ENCODE data around the gene NFIX. TPM values are rescaled to one million over a fixed set of nuclear protein-coding genes. Genes with fewer than 3 reads are reported as not detected.

NFIX gene
- total and polyA plus RNA-seq, 9 donors, result 30.3 to 256 (median 217) TPM

GRCh38 chr19:13070425-13071140 is 75.3 kb downstream of the NFIX start:
- WGBS, 3 donors, result 91 to 94% (median 91%) methylated on average over 29 to 32 of the region's 32 CpGs
- H3K4me3 ChIP-seq, result no peak overlapping the region
- H3K36me3 ChIP-seq, result no peaks in the 10 kb centered on the region
- peak overlapping the region in 1 of 2 donors; percentile 49 for H3K27ac ChIP-seq
- no peaks in the 10 kb centered on the region for H3K27me3 ChIP-seq
- TF ChIP-seq, protein P1, sequence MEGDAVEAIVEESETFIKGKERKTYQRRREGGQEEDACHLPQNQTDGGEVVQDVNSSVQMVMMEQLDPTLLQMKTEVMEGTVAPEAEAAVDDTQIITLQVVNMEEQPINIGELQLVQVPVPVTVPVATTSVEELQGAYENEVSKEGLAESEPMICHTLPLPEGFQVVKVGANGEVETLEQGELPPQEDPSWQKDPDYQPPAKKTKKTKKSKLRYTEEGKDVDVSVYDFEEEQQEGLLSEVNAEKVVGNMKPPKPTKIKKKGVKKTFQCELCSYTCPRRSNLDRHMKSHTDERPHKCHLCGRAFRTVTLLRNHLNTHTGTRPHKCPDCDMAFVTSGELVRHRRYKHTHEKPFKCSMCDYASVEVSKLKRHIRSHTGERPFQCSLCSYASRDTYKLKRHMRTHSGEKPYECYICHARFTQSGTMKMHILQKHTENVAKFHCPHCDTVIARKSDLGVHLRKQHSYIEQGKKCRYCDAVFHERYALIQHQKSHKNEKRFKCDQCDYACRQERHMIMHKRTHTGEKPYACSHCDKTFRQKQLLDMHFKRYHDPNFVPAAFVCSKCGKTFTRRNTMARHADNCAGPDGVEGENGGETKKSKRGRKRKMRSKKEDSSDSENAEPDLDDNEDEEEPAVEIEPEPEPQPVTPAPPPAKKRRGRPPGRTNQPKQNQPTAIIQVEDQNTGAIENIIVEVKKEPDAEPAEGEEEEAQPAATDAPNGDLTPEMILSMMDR (IDR thresholded peaks at IDR 0.05), result no peak
- TF ChIP-seq EP300 (IDR thresholded peaks at IDR 0.05), result no peak
- no peak for TF ChIP-seq POLR2A (IDR thresholded peaks at IDR 0.05)
- no peak for DNase-seq
- no peaks in the 10 kb centered on the region for H3K9me3 ChIP-seq
- intact Hi-C loops (cut with DNase I), result no loop called here
- H3K4me1 ChIP-seq (ENCODE audit: insufficient read depth), result peaks cover 26% of the 10 kb centered on the region

DNA sequence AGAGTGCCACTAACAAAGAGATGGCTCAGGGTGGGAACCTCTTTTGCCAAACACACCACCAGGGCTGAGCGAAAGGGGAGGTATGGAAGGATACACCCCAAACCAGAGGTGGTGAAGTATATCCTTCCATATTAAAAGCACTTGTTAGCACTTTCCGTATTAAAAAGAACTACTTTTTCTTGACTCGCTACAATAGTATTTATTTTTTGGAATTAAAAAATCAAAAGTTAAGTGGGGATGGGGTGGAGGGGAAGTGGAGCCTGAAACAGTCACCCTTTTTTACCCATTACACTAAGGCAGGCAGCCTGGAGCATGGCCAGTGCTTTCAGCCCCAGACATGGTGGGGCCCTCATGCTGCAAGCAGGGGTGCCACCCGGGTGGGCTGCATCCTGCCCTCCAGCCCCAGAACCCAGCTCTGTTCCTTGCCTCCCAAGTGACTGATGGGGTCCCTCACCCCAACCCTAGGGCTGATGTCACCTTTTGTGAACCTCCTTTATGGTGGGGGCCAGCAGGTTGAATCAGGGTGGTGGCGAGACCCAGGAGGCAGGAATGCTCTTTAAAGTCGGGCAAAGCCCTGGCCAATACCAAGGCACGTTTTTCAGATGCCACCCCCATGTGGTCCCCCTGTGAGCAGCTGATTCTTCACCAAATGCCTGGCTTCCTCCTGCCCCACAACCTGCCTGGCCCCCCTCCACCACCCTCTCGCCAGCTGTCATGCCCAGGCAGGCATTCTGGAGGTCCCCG is 76.3 kb downstream of the NFIX start:
- TF ChIP-seq EP300 (IDR thresholded peaks at IDR 0.05) (no peak), POLR2A (IDR thresholded peaks at IDR 0.05) (no peak)
- TF ChIP-seq, protein P1 (IDR thresholded peaks at IDR 0.05), result no peak
- no peak for DNase-seq
- intact Hi-C loops (cut with DNase I), result no loop called here
- Histone ChIP-seq H3K4me3 (no peak overlapping the region), H3K36me3 (no peaks in the 10 kb centered on the region), H3K4me1 (ENCODE audit: insufficient read depth) (peaks cover 25% of the 10 kb centered on the region), H3K27me3 (no peaks in the 10 kb centered on the region), H3K27ac (peak overlapping the region in 1 of 2 donors; percentile 14), H3K9me3 (no peaks in the 10 kb centered on the region)
- 75 to 81% (median 79%) methylated on average over 9 of the region's 9 CpGs for WGBS, 3 donors

DNA sequence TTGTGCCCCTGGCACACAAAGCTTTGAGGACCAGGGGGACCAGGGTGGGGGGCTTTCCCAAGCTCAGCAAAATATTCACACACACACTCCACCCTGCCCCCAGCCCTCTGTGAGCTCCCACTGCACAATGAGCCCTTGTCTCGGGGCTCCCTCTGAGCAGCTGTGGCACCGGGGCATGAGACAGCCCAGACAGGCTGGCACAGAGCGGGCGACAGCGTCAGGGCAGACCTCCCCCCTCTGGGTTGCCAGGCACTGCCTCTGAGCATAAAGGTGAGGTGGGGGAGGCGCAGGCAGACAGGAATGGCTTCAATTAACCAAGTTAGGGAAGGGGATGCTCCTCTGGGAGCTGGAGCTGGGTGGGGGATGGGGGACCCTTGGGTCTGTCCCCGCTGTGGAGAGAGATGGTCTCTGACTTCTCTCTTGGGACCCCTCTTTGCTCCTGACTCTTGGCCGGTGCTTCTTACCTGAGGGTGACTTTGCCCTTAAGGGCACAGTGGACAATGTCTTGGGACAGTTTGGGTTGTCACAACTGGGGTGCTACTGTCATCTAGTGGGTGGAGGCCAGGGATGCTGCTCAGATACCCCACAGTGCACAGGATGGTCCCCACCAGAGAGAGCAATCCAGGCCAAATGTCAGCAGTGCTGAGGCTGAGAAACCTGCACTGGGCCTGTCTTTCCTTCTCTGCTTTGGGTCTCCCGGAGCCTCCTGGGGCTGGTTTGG is 77.1 kb downstream of the NFIX start:
- 93 to 95% (median 94%) methylated on average over 6 to 9 of the region's 9 CpGs for WGBS, 3 donors
- TF ChIP-seq, protein P1 (IDR thresholded peaks at IDR 0.05), result no peak
- TF ChIP-seq POLR2A (IDR thresholded peaks at IDR 0.05) (no peak), EP300 (IDR thresholded peaks at IDR 0.05) (no peak)
- peaks cover 25% of the 10 kb centered on the region for H3K4me1 ChIP-seq (ENCODE audit: insufficient read depth)

GRCh38 chr19:13073263-13073662 is 78.0 kb downstream of the NFIX start:
- peaks cover 24% of the 10 kb centered on the region for H3K4me1 ChIP-seq (ENCODE audit: insufficient read depth)
- WGBS, 3 donors, result 82 to 89% (median 83%) methylated on average over 5 of the region's 5 CpGs

More for the DNA sequence above, 77.1 kb downstream of the NFIX start:
- intact Hi-C loops (cut with DNase I), result no loop called here
- Histone ChIP-seq H3K36me3 (no peaks in the 10 kb centered on the region), H3K27me3 (no peaks in the 10 kb centered on the region), H3K4me3 (no peak overlapping the region), H3K27ac (peak overlapping the region; percentile 6 to 14), H3K9me3 (no peaks in the 10 kb centered on the region)
- DNase-seq, result no peak

More at GRCh38 chr19:13073263-13073662, 78.0 kb downstream of the NFIX start:
- no peaks in the 10 kb centered on the region for H3K9me3 ChIP-seq
- no peaks in the 10 kb centered on the region for H3K36me3 ChIP-seq
- H3K4me3 ChIP-seq, result no peak overlapping the region
- intact Hi-C loops (cut with DNase I), result no loop called here
- TF ChIP-seq EP300 (IDR thresholded peaks at IDR 0.05) (no peak), POLR2A (IDR thresholded peaks at IDR 0.05) (no peak)
- TF ChIP-seq, protein P1 (IDR thresholded peaks at IDR 0.05), result no peak
- peak overlapping the region in 1 of 2 donors; percentile 13 for H3K27ac ChIP-seq
- DNase-seq, result no peak
- no peaks in the 10 kb centered on the region for H3K27me3 ChIP-seq

All from ovary (tissue), 9 donors.